OCI-LY7 (cell line): ENCODE data around the gene GRPR.

Experiments used
- CTCF ChIP-seq: fragments of 200-600 bp; sonication (generic); conservative IDR thresholded peaks from 2 replicates; pipeline ENCODE4 v1.5.1; 2014; ENCODE audit warnings: mild to moderate bottlenecking, antibody characterized with exemption, low read length, moderate library complexity, mixed read lengths
- EZH2phosphoT487 ChIP-seq: fragments of 200-600 bp; sonication (generic); IDR thresholded peaks from 2 replicates; pipeline ENCODE4 v1.6.1; 2018; ENCODE audit warnings: low read depth, borderline replicate concordance, mild to moderate bottlenecking, mixed run types, antibody characterized with exemption, low read length, moderate library complexity, mixed read lengths

GRCh38 chrX:16103625-16104024, 19.7 kb upstream of the GRPR start:
- no peak for TF ChIP-seq CTCF
- TF ChIP-seq EZH2phosphoT487, result no peak
